Neural progenitor cell (in vitro differentiated cells): ENCODE measurements around the gene JAG2.

Source experiments
- EZH2 ChIP-seq: fragments of 200-600 bp; sonication (generic); IDR thresholded peaks from 2 replicates; pipeline ENCODE4 v1.6.1; 2017; ENCODE audit warnings: antibody characterized with exemption, mild to moderate bottlenecking, moderate library complexity
- TF ChIP-seq, protein P1 (sequence below): fragments of 200-600 bp; sonication (generic); IDR thresholded peaks from 2 replicates; pipeline ENCODE4 v1.5.1; 2017; ENCODE audit warnings: antibody characterized with exemption, mild to moderate bottlenecking

DNA sequence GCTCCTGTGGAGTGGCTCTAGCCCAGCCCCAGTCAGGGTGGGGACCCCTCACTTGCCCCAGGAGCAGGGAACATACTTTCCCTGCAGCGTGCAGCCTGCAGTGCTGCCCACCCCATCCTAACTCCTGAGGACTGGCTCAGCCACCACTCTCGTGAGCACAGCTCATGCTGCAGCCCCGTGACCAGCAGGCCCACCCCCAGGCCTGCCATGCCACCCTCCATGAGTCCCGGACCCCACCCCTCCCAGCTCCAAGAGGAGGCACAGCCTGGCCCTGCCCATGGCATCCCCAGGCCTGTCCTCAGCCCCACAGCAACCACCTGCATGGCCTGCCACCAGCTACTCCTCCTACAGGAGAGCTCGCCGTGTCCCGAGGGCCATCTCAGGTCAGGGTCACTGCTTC is 3.9 kb upstream of the JAG2 start:
- TF ChIP-seq, protein P1, sequence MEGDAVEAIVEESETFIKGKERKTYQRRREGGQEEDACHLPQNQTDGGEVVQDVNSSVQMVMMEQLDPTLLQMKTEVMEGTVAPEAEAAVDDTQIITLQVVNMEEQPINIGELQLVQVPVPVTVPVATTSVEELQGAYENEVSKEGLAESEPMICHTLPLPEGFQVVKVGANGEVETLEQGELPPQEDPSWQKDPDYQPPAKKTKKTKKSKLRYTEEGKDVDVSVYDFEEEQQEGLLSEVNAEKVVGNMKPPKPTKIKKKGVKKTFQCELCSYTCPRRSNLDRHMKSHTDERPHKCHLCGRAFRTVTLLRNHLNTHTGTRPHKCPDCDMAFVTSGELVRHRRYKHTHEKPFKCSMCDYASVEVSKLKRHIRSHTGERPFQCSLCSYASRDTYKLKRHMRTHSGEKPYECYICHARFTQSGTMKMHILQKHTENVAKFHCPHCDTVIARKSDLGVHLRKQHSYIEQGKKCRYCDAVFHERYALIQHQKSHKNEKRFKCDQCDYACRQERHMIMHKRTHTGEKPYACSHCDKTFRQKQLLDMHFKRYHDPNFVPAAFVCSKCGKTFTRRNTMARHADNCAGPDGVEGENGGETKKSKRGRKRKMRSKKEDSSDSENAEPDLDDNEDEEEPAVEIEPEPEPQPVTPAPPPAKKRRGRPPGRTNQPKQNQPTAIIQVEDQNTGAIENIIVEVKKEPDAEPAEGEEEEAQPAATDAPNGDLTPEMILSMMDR = no peak
- no peak for TF ChIP-seq EZH2
